AG09309 (cell line): ENCODE measurements around the gene PRKG1.

Experiments
- DNase-seq: peaks from one replicate; pipeline ENCODE4 v3.0.0-alpha.2; 2010; ENCODE audit warnings: low read depth
- H3K4me3 ChIP-seq: 2 replicates; pipeline ENCODE4 v1.5.1; 2011; ENCODE audit warnings: mild to moderate bottlenecking, low read depth, low read length, moderate library complexity; ENCODE audit not compliant: control insufficient read depth
- CTCF ChIP-seq: IDR thresholded peaks from 2 replicates; pipeline ENCODE4 v1.5.1; 2011; ENCODE audit warnings: mild to moderate bottlenecking, low read depth, low read length, inconsistent platforms; ENCODE audit not compliant: insufficient read depth, control insufficient read depth; ENCODE audit errors: missing control alignments

PRKG1 gene

GRCh38 chr10:51928162-51928561, 853.9 kb downstream of the PRKG1 start:
- DNase-seq = no peak
- no peak overlapping the region for H3K4me3 ChIP-seq
- no peak for TF ChIP-seq CTCF

DNA sequence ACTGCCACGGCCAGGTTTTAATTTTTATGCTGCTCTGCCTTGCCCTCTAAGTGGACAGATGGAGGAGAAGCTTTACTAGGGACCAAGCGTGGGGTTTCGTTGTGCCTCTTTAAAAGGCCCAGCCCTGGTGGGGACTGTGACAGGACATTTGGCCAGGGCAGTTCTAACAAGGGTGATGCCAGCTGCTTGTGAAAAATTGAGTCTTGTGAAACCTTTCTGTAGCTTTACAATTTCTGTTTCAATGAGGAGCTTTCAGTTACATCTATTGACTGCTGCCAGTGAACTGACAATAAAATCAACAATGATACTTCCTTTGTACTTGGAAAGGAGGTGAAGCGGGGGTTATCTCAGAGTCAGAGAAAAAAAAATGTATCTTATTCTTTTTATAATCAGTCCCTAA, 858.2 kb downstream of the PRKG1 start:
- no peak overlapping the region for H3K4me3 ChIP-seq
- no peak for TF ChIP-seq CTCF
- DNase-seq = no peak

- no peak for DNase-seq
- TF ChIP-seq CTCF = no peak
- H3K4me3 ChIP-seq = no peak overlapping the region
Observed at GRCh38 chr10:51934373-51934772, 860.1 kb downstream of the PRKG1 start.

DNA sequence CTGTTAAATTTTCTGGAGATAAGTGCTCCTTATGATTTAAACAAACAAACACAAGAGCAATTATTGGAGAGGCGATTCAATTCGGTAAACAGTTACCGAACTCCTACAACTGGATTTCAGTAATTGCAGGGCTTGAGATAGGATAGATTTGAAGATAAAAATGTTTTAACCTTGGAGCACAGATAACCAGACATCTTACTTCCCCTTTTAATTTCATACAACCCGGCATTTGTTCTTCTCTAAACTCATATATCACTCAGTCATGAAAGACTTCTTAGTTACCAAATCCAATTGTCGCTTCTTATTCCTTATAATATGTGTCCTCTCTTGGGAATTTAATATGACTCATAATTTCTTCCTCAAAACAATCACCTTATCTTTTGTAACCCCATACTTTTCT, 861.1 kb downstream of the PRKG1 start:
- H3K4me3 ChIP-seq = no peak overlapping the region
- DNase-seq = no peak
- TF ChIP-seq CTCF = no peak

- TF ChIP-seq CTCF = no peak
- DNase-seq = peak; percentile 60
- H3K4me3 ChIP-seq = peak overlapping the region; percentile 11; the same call in 1 of the 2 replicates
Observed at GRCh38 chr10:51937308-51938140, 863.2 kb downstream of the PRKG1 start.

GRCh38 chr10:51950371-51950995, 876.2 kb downstream of the PRKG1 start:
- H3K4me3 ChIP-seq = no peak overlapping the region
- no peak for TF ChIP-seq CTCF
- no peak for DNase-seq
